HG02763 (cell line): Measurements from ENCODE around the gene RMND5B.
A peak's percentile ranks its signal among the peaks of the same experiment; 100 is the strongest.
"Not testable (repeated sequence)": the region's sequence is repeated elsewhere in the genome, so short reads cannot be mapped to it uniquely, and the experiment has no call there.

Experiments used
- ATAC-seq: cut with Tn5 transposase; IDR thresholded peaks from one replicate; pipeline ENCODE4 v1.9.1; 2021; ENCODE audit warnings: mild to moderate bottlenecking, moderate library complexity; ENCODE audit not compliant: unreplicated experiment

RMND5B gene

GRCh38 chr5:178130576-178131445 lies at the start of gene RMND5B:
Gene RMND5B (plus strand): TSS chr5:178131014. CDS start chr5:178138120, 7,106 bp downstream.
- ATAC-seq: peak; percentile 90

- no peak for ATAC-seq
Observed at GRCh38 chr5:178081571-178082243, 49.1 kb upstream of the RMND5B start.

GRCh38 chr5:178083922-178084321 lies 46.9 kb upstream of the RMND5B start:
- ATAC-seq: no peak

GRCh38 chr5:178085316-178085715 lies 45.5 kb upstream of the RMND5B start:
- ATAC-seq: no peak

- no peak for ATAC-seq
Observed at GRCh38 chr5:178086266-178086665, 44.5 kb upstream of the RMND5B start.

GRCh38 chr5:178087199-178087598 lies 43.6 kb upstream of the RMND5B start:
- not testable (repeated sequence) for ATAC-seq

- no peak for ATAC-seq
Observed at GRCh38 chr5:178090856-178091255, 40.0 kb upstream of the RMND5B start.

GRCh38 chr5:178093134-178093533 lies 37.7 kb upstream of the RMND5B start:
- no peak for ATAC-seq

GRCh38 chr5:178094345-178094744 lies 36.5 kb upstream of the RMND5B start:
- no peak for ATAC-seq

GRCh38 chr5:178098685-178099084 lies 32.1 kb upstream of the RMND5B start:
- ATAC-seq: no peak

- no peak for ATAC-seq
Observed at GRCh38 chr5:178103612-178104011, 27.2 kb upstream of the RMND5B start.

- ATAC-seq: no peak
Observed at GRCh38 chr5:178104492-178104891, 26.3 kb upstream of the RMND5B start.

- ATAC-seq: no peak
Observed at GRCh38 chr5:178106086-178106485, 24.7 kb upstream of the RMND5B start.

GRCh38 chr5:178106556-178107239 lies 24.1 kb upstream of the RMND5B start:
- ATAC-seq: no peak

GRCh38 chr5:178107756-178108310 lies 23.0 kb upstream of the RMND5B start:
- ATAC-seq: no peak

- no peak for ATAC-seq
Observed at GRCh38 chr5:178108446-178108845, 22.4 kb upstream of the RMND5B start.

GRCh38 chr5:178108966-178109365 lies 21.8 kb upstream of the RMND5B start:
- no peak for ATAC-seq

- no peak for ATAC-seq
Observed at GRCh38 chr5:178110511-178110910, 20.3 kb upstream of the RMND5B start.

- ATAC-seq: no peak
Observed at GRCh38 chr5:178111925-178112324, 18.9 kb upstream of the RMND5B start.

GRCh38 chr5:178112545-178112944 lies 18.3 kb upstream of the RMND5B start:
- no peak for ATAC-seq

GRCh38 chr5:178113141-178113787 lies 17.6 kb upstream of the RMND5B start, which contains the start of gene N4BP3:
Gene N4BP3 (plus strand): TSS chr5:178113532. CDS start chr5:178119584, 6,052 bp downstream.
- peak; percentile 41 for ATAC-seq
